GM12801 (cell line): ENCODE measurements around the gene KRTAP19-4.

Experiments used
- CTCF ChIP-seq: IDR thresholded peaks from one replicate; pipeline ENCODE4 v1.5.1; 2011; ENCODE audit warnings: control low read depth; ENCODE audit not compliant: insufficient read length; ENCODE audit errors: extremely low read depth

KRTAP19-4 gene

GRCh38 chr21:30448514-30448913 is 48.5 kb downstream of the KRTAP19-4 start:
- TF ChIP-seq CTCF = no peak

GRCh38 chr21:30447056-30447455 is 49.9 kb downstream of the KRTAP19-4 start:
- no peak for TF ChIP-seq CTCF
